Gastroesophageal sphincter (tissue), 2 donors: ENCODE measurements around the gene KCNMA1.

Source experiments
- EP300 ChIP-seq: sonication (generic); formaldehyde crosslinking; IDR thresholded peaks from one replicate; pipeline ENCODE4 v1.6.1; 2017; ENCODE audit warnings: antibody characterized with exemption, mild to moderate bottlenecking
- POLR2AphosphoS5 ChIP-seq: sonication (generic); formaldehyde crosslinking; IDR thresholded peaks from one replicate; pipeline ENCODE4 v1.6.1; 2017; ENCODE audit warnings: antibody characterized with exemption

DNA sequence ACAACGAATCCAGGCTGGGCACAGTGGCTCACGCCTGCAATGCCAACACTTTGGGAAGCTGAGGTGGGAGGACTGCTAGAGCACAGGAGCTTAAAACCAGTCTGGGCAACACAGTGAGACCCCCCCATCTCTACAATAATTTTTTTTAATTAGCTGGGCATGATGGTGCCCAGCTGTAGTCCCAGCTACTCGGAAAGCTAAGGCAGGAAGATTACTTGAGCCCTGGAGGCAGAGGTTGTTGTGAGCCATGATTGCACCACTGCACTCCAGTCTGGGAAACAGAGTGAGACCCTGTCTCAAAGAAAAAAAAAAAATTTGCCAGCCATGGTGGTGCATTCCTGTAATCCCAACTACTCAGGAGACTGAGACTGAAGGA lies 396.3 kb downstream of the KCNMA1 start:
- TF ChIP-seq EP300 (no peak), POLR2AphosphoS5 (no peak)
